GM18511 (cell line): Measurements from ENCODE around the gene PRSS22.
"Not testable (repeated sequence)": the region's sequence is repeated elsewhere in the genome, so short reads cannot be mapped to it uniquely, and the experiment has no call there.

Experiments
- ATAC-seq: cut with Tn5 transposase; IDR thresholded peaks from one replicate; pipeline ENCODE4 v1.9.1; 2021; ENCODE audit warnings: mild to moderate bottlenecking, moderate library complexity; ENCODE audit not compliant: unreplicated experiment

PRSS22 gene, protein sequence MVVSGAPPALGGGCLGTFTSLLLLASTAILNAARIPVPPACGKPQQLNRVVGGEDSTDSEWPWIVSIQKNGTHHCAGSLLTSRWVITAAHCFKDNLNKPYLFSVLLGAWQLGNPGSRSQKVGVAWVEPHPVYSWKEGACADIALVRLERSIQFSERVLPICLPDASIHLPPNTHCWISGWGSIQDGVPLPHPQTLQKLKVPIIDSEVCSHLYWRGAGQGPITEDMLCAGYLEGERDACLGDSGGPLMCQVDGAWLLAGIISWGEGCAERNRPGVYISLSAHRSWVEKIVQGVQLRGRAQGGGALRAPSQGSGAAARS

DNA sequence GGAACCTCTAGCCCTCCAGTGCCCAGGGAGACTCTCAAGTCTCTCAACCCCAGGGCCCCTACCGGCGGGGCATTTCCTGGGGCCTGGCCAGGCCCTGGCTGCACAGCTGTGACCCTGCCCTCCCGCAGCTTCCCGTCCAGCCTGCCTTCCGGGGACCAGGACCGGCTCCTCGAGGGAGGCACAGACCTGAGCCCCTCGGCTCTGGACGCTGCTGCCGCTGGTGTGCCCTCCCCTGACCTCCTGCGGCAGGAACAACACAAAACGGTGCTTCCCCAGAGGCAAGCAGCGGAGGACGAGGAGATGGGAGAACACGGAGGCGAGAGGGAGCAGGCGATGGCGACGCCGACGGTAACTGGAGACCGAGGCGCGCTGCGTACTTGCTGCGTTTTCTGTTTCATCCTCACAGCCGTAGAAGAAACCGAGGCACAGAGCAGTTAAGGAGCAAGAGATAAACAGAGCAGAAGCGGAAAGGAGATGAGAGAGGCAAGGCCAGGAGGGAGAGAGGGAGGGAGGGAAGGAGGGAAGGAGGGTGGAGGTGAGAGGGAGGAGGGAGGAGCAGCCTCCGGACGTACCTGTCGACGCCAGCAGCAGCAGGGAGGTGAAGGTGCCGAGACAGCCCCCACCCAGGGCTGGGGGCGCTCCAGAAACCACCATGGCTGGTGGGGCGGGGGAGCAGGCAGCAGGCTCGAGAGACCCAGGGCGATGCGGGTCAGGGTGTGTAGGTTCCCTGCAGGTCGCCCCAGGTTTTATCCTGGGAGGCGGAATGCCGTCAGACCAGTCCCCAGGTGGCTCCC, at the start of gene PRSS22:
TSS of gene PRSS22 (minus strand) at position 720 of the 794 bp plus-strand sequence. CDS start at position 654, 66 bp downstream.
- no peak for ATAC-seq

DNA sequence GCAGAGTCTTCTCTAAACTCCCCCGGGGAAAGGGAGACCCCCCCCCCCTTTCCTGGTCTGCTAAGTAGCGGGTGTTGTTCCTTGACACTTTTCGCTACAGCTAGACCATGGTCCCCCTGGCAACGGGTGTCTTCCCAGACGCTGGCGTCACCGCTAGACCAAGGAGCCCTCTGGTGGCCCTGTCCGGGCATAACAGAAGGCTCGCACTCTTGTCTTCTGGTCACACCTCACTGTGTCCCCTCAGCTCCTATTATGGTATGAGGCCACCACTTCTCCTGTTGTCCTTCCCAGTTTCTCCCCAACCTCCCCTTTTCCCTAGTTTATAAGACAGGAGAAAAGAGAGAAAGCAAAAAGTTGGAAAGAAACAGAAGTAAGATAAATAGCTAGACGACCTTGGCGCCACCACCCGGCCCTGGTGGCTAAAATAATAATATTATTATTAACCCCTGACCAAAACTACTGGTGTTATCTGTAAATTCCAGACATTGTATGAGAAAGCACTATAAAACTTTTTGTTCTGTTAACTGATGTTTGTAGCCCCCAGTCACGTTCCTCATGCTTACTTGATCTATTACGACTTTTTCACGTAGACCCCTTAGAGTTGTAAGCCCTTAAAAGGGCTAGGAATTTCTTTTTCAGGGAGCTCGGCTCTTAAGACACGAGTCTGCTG, 49.2 kb upstream of the PRSS22 start:
- not testable (repeated sequence) for ATAC-seq

GRCh38 chr16:2905988-2906387, 48.0 kb upstream of the PRSS22 start:
- no peak for ATAC-seq

DNA sequence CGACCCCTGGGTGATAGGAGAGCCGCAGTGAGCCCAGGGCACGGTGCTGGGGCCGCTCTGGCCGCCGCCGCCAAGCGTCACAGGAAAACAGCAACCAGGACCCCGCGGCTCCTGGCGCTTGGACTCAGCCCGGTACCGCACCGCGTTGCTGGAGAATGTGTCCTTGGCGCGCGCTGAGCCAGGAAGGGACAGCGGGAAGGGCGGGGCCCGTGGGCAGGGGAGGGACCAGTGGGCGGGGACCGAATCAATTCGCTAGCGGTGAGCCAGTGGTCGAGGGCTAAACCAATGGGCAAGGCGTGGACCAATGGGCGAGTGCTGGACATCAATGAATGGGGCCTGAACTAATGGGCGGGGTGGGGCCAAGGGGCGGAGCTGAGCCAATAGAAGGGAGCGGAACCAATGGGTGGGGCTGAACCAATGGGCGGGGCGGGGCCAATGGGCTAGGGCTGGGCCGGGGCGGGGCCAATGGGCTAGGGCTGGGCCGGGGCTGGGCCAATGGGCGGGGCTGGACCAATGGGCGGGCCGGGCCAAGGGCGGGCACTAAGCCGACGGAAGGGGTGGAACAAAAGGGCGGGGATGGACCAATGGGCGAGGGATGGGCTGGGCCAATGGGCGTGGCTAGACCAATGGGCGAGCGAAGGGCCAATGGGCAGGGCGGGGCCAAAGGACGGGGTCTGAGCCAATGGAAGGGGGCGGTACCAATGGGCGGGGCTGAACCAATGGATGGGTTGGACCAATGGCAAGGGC, 47.4 kb upstream of the PRSS22 start:
- peak; percentile 74 for ATAC-seq

GRCh38 chr16:2904922-2905240, 46.9 kb upstream of the PRSS22 start:
- ATAC-seq = peak; percentile 34

DNA sequence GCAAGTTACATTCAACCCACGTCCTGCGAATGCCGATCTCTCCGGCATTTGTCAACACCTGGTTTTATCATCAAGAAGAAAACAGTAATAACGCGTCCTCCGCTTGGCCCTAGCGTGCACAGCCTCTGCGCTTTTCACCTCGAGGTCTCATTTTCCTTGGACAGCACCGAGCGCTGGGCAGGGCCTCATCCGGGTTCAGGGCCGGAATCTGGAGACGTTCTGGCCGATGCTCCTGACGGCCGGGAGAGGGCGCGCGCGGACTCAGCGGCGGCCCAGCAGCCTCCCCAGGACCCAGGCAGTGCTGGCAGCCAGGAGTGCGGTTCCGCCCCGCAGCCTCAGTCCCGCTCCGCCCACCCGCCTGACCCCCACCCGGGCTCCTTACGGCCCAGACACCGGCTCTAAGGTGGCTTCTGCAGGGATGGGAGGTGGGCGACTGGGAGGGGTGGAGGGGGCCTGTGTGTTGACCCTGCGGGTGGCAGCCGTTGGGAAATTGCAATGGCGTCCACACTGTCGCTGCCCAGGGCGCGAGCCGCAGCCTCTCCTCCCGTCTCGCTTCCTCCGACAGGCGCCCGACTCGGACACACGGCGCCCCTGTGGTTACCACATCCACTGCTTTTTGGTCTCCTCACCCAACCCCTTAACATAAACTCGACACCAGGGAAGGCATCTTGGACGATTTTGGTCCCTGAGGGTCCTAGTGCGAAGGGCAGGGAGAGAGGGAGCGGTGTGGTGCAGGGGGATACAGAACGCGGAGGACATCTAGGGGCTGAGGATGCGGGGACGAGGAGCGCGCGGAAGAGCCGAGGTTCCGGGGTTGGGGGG, 46.3 kb upstream of the PRSS22 start:
- ATAC-seq = peak; percentile 54

- ATAC-seq = no peak
Observed at GRCh38 chr16:2902337-2903130, 44.6 kb upstream of the PRSS22 start.

- ATAC-seq = no peak
Observed at GRCh38 chr16:2900526-2901075, 42.6 kb upstream of the PRSS22 start.

DNA sequence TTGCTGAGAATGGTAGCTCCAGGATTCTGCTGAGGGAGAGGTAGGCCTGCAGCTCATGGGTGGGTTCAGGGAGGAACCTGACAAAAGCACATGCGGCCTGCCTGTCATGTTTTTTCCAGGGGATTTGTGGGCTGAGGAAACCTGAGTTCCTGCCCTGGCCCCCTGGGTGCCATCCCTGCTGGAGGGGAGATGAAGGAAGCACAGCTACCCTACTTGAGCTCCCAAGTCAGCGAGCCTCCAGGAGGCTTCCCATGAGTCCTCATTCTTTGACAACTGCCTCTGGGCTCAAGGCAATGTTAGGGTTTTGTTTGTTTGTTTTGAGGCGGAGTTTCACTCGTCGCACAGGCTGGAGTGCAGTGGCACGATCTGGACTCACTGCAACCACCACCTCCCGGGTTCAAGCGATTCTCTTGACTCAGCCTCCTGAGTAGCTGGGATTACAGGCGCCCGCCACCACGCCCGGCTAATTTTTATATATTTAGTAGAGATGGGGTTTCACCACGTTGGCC, 41.6 kb upstream of the PRSS22 start:
- ATAC-seq = no peak

DNA sequence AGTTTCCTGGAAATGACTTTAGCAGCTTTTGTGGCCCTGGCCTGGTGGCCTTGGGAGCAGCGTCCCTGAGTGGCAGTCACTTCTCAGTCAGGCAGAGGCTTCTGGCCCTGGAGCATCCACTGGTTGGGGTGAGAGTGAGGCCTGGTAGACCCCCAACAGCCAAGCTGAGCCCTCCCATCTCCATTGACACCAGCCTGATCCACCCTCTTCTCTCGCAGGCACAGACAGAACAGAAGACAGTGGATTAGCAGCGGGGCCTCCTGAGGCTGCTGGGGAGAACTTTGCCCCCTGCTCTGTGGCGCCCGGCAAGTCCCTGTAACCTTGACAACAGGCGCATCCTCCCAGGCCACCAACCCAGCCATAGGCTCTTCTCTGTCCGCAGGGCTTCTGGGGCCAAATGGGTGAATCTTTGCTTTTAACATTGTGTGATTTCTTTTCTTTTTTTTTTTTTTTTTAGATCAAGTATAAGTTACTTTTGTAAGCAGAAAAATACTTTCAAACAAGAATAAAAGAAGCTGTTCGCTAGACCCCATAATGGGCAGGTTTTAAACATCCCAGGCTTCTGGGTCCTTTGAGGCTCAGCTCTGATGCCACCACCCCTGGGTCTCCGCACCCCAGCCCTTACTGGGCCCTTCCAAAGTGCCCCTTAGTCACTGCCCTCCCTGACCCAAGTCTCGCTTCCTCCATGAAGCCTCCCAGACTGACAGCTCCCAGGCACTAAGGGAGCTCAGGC, 41.0 kb upstream of the PRSS22 start:
- no peak for ATAC-seq

- ATAC-seq = peak; percentile 50
Observed at GRCh38 chr16:2897110-2897509, 39.1 kb upstream of the PRSS22 start.

GRCh38 chr16:2896480-2897010, 38.6 kb upstream of the PRSS22 start:
- no peak for ATAC-seq

DNA sequence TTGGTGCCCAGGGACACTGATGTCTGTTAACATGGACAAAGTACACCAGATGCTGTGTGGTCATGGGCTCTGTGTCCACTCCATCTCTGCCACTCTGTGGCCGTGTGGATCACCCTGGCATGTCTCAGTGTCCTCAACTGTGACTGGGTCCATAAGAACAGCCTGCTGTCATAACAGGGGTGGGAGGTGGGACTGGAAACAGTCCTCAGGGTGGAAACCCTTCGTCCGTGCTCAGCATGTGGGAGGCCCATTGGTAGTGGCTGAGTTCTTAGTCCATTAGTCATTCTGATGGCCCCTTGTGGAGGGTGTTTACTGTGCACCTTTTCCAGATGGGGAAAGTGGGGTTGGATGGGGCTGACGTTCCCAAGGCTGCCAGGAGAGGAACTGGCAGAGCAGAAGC, 37.8 kb upstream of the PRSS22 start:
- no peak for ATAC-seq

- ATAC-seq = no peak
Observed at GRCh38 chr16:2894231-2894630, 36.3 kb upstream of the PRSS22 start.

- no peak for ATAC-seq
Observed at GRCh38 chr16:2884041-2884451, 26.1 kb upstream of the PRSS22 start.

- ATAC-seq = no peak
Observed at GRCh38 chr16:2883458-2883908, 25.5 kb upstream of the PRSS22 start.

GRCh38 chr16:2882650-2883457, 24.9 kb upstream of the PRSS22 start, which contains the start of gene FLYWCH2:
TSS of gene FLYWCH2 (plus strand) at chr16:2883215. CDS start at chr16:2896450, 13,235 bp downstream.
- peak; percentile 92 for ATAC-seq
